HEK293 (cell line): ENCODE results near the gene RPL7A.

ENCODE experiments used
- GLI4 ChIP-seq: fragments of 450-650 bp; formaldehyde crosslinking; IDR thresholded peaks from 2 replicates; pipeline ENCODE4 v1.5.1; 2016; ENCODE audit warnings: missing biosample characterization, missing genetic modification characterization
- IKZF3 ChIP-seq: fragments of 450-650 bp; IDR thresholded peaks from 2 replicates; pipeline ENCODE4 v1.5.0; 2018; ENCODE audit warnings: missing biosample characterization, mild to moderate bottlenecking, missing genetic modification characterization, moderate library complexity
- SCRT1 ChIP-seq: fragments of 450-650 bp; formaldehyde crosslinking; IDR thresholded peaks from 2 replicates; pipeline ENCODE4 v1.5.1; 2016; ENCODE audit warnings: missing biosample characterization, missing genetic modification characterization, borderline replicate concordance
- SP7 ChIP-seq: fragments of 450-650 bp; formaldehyde crosslinking; IDR thresholded peaks from 2 replicates; pipeline ENCODE4 v1.5.1; 2016; ENCODE audit warnings: missing biosample characterization, missing genetic modification characterization
- ZEB2 ChIP-seq: fragments of 450-650 bp; formaldehyde crosslinking; IDR thresholded peaks from 2 replicates; pipeline ENCODE4 v1.5.1; 2016; ENCODE audit warnings: missing biosample characterization, missing genetic modification characterization
- ZFP41 ChIP-seq: fragments of 450-650 bp; formaldehyde crosslinking; IDR thresholded peaks from 2 replicates; pipeline ENCODE4 v1.5.1; 2016; ENCODE audit warnings: missing biosample characterization, missing genetic modification characterization, borderline replicate concordance
- ZNF311 ChIP-seq: fragments of 450-650 bp; formaldehyde crosslinking; IDR thresholded peaks from 2 replicates; pipeline ENCODE4 v1.5.1; 2017; ENCODE audit warnings: missing biosample characterization, missing genetic modification characterization, borderline replicate concordance
- ZNF366 ChIP-seq: fragments of 450-650 bp; formaldehyde crosslinking; conservative IDR thresholded peaks from 2 replicates; pipeline ENCODE4 v1.5.1; 2016; ENCODE audit warnings: missing biosample characterization, missing genetic modification characterization
- ZNF37A ChIP-seq: fragments of 450-650 bp; IDR thresholded peaks from 2 replicates; pipeline ENCODE4 v1.5.1; 2018; ENCODE audit warnings: missing biosample characterization, missing genetic modification characterization
- ZNF600 ChIP-seq: fragments of 450-650 bp; formaldehyde crosslinking; IDR thresholded peaks from 2 replicates; pipeline ENCODE4 v1.5.1; 2016; ENCODE audit warnings: missing biosample characterization, missing genetic modification characterization
- ZNF629 ChIP-seq: fragments of 450-650 bp; formaldehyde crosslinking; IDR thresholded peaks from 2 replicates; pipeline ENCODE4 v1.5.1; 2017; ENCODE audit warnings: missing biosample characterization, missing genetic modification characterization
- ZNF747 ChIP-seq: fragments of 450-650 bp; formaldehyde crosslinking; IDR thresholded peaks from 2 replicates; pipeline ENCODE4 v1.5.1; 2016; ENCODE audit warnings: missing biosample characterization, missing genetic modification characterization
- ZSCAN16 ChIP-seq: fragments of 450-650 bp; formaldehyde crosslinking; IDR thresholded peaks from 2 replicates; pipeline ENCODE4 v1.5.1; 2016; ENCODE audit warnings: missing biosample characterization, missing genetic modification characterization
- TF ChIP-seq, protein P1 (sequence below): fragments of 450-650 bp; formaldehyde crosslinking; optimal IDR thresholded peaks from 2 replicates; pipeline ENCODE3; 2016; ENCODE audit warnings: missing biosample characterization, mild to moderate bottlenecking, missing genetic modification characterization
- TF ChIP-seq, protein P2 (sequence below): fragments of 450-650 bp; formaldehyde crosslinking; IDR thresholded peaks from 2 replicates; pipeline ENCODE4 v1.5.1; 2016; ENCODE audit warnings: missing biosample characterization, missing genetic modification characterization
- TF ChIP-seq, protein P3 (sequence below): fragments of 450-650 bp; formaldehyde crosslinking; IDR thresholded peaks from 2 replicates; pipeline ENCODE4 v1.5.1; 2016; ENCODE audit warnings: missing biosample characterization, missing genetic modification characterization
- TF ChIP-seq, protein P4 (sequence below): fragments of 450-650 bp; formaldehyde crosslinking; IDR thresholded peaks from 2 replicates; pipeline ENCODE4 v1.5.1; 2016; ENCODE audit warnings: missing biosample characterization, missing genetic modification characterization
- TF ChIP-seq, protein P5 (sequence below): fragments of 450-650 bp; formaldehyde crosslinking; IDR thresholded peaks from 2 replicates; pipeline ENCODE4 v1.5.1; 2016; ENCODE audit warnings: missing biosample characterization, missing genetic modification characterization
- TF ChIP-seq, protein P6 (sequence below): fragments of 450-650 bp; formaldehyde crosslinking; IDR thresholded peaks from 2 replicates; pipeline ENCODE4 v1.5.1; 2016; ENCODE audit warnings: missing biosample characterization, missing genetic modification characterization
- TF ChIP-seq, protein P7 (sequence below): fragments of 450-650 bp; formaldehyde crosslinking; IDR thresholded peaks from 2 replicates; pipeline ENCODE4 v1.5.1; 2016; ENCODE audit warnings: missing biosample characterization, missing genetic modification characterization, low read depth
- TF ChIP-seq, protein P8 (sequence below): fragments of 450-650 bp; formaldehyde crosslinking; IDR thresholded peaks from 2 replicates; pipeline ENCODE4 v1.5.1; 2016; ENCODE audit warnings: missing biosample characterization, missing genetic modification characterization

Gene RPL7A

DNA sequence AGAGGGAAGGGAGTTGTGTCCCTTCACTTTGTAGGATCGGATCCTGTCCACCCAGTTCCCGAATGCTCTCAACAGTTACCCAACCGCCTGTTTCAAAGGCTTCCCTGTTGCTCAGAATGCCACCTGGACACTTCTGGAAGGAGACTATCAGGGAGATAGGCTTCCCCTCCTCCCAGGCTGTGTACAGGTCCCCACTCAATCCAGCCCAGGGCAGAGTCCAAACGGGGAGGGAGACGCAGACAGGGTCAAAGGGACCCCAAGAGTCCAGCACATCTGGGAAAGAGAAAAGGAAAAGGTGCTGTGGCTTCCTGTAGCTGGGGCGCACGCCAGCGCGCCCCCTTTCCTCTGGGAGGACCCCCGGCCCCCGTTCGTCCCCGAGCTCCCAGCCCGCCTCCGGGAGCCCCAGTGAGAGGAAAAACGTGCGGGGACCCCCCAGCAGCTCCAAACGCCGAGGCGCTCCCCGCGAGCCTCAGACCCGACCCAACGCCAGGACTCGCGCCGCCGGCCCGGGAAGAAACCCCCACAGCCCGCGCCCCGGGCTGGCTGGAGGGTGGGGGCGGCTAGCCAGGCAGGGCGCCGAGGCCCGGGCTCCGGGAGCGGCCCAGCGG is 27.2 kb downstream of the RPL7A start (continued):
- TF ChIP-seq ZNF600 (tag by site-specific recombination) (peak; percentile 91), ZNF747 (no peak), ZNF629 (tag by site-specific recombination) (no peak), SCRT1 (tag by site-specific recombination) (0 out of 2 replicates have a peak, but pooled peaks have one; percentile 39), ZSCAN16 (tag by site-specific recombination) (no peak), IKZF3 (peak; percentile 36; the same call in 1 of the 2 replicates), GLI4 (tag by site-specific recombination) (no peak), ZEB2 (no peak), ZFP41 (tag by site-specific recombination) (no peak), ZNF366 (tag by site-specific recombination) (no peak), ZNF311 (no peak), ZNF37A (no peak), SP7 (tag by site-specific recombination) (no peak)
- TF ChIP-seq, protein P1, sequence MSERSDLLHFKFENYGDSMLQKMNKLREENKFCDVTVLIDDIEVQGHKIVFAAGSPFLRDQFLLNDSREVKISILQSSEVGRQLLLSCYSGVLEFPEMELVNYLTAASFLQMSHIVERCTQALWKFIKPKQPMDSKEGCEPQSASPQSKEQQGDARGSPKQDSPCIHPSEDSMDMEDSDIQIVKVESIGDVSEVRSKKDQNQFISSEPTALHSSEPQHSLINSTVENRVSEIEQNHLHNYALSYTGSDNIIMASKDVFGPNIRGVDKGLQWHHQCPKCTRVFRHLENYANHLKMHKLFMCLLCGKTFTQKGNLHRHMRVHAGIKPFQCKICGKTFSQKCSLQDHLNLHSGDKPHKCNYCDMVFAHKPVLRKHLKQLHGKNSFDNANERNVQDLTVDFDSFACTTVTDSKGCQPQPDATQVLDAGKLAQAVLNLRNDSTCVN (tag by site-specific recombination), result peak; percentile 41
- TF ChIP-seq, protein P2, sequence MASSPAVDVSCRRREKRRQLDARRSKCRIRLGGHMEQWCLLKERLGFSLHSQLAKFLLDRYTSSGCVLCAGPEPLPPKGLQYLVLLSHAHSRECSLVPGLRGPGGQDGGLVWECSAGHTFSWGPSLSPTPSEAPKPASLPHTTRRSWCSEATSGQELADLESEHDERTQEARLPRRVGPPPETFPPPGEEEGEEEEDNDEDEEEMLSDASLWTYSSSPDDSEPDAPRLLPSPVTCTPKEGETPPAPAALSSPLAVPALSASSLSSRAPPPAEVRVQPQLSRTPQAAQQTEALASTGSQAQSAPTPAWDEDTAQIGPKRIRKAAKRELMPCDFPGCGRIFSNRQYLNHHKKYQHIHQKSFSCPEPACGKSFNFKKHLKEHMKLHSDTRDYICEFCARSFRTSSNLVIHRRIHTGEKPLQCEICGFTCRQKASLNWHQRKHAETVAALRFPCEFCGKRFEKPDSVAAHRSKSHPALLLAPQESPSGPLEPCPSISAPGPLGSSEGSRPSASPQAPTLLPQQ (tag by site-specific recombination), result no peak
- TF ChIP-seq, protein P3, sequence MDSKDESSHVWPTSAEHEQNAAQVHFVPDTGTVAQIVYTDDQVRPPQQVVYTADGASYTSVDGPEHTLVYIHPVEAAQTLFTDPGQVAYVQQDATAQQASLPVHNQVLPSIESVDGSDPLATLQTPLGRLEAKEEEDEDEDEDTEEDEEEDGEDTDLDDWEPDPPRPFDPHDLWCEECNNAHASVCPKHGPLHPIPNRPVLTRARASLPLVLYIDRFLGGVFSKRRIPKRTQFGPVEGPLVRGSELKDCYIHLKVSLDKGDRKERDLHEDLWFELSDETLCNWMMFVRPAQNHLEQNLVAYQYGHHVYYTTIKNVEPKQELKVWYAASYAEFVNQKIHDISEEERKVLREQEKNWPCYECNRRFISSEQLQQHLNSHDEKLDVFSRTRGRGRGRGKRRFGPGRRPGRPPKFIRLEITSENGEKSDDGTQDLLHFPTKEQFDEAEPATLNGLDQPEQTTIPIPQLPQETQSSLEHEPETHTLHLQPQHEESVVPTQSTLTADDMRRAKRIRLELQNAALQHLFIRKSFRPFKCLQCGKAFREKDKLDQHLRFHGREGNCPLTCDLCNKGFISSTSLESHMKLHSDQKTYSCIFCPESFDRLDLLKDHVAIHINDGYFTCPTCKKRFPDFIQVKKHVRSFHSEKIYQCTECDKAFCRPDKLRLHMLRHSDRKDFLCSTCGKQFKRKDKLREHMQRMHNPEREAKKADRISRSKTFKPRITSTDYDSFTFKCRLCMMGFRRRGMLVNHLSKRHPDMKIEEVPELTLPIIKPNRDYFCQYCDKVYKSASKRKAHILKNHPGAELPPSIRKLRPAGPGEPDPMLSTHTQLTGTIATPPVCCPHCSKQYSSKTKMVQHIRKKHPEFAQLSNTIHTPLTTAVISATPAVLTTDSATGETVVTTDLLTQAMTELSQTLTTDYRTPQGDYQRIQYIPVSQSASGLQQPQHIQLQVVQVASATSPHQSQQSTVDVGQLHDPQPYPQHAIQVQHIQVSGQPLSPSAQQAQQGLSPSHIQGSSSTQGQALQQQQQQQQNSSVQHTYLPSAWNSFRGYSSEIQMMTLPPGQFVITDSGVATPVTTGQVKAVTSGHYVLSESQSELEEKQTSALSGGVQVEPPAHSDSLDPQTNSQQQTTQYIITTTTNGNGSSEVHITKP (tag by site-specific recombination), result peak; percentile 50; the same call in 1 of the 2 replicates
- TF ChIP-seq, protein P4, sequence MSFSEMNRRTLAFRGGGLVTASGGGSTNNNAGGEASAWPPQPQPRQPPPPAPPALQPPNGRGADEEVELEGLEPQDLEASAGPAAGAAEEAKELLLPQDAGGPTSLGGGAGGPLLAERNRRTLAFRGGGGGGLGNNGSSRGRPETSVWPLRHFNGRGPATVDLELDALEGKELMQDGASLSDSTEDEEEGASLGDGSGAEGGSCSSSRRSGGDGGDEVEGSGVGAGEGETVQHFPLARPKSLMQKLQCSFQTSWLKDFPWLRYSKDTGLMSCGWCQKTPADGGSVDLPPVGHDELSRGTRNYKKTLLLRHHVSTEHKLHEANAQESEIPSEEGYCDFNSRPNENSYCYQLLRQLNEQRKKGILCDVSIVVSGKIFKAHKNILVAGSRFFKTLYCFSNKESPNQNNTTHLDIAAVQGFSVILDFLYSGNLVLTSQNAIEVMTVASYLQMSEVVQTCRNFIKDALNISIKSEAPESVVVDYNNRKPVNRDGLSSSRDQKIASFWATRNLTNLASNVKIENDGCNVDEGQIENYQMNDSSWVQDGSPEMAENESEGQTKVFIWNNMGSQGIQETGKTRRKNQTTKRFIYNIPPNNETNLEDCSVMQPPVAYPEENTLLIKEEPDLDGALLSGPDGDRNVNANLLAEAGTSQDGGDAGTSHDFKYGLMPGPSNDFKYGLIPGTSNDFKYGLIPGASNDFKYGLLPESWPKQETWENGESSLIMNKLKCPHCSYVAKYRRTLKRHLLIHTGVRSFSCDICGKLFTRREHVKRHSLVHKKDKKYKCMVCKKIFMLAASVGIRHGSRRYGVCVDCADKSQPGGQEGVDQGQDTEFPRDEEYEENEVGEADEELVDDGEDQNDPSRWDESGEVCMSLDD (tag by site-specific recombination), result peak; percentile 59; the same call in 1 of the 2 replicates
- TF ChIP-seq, protein P5, sequence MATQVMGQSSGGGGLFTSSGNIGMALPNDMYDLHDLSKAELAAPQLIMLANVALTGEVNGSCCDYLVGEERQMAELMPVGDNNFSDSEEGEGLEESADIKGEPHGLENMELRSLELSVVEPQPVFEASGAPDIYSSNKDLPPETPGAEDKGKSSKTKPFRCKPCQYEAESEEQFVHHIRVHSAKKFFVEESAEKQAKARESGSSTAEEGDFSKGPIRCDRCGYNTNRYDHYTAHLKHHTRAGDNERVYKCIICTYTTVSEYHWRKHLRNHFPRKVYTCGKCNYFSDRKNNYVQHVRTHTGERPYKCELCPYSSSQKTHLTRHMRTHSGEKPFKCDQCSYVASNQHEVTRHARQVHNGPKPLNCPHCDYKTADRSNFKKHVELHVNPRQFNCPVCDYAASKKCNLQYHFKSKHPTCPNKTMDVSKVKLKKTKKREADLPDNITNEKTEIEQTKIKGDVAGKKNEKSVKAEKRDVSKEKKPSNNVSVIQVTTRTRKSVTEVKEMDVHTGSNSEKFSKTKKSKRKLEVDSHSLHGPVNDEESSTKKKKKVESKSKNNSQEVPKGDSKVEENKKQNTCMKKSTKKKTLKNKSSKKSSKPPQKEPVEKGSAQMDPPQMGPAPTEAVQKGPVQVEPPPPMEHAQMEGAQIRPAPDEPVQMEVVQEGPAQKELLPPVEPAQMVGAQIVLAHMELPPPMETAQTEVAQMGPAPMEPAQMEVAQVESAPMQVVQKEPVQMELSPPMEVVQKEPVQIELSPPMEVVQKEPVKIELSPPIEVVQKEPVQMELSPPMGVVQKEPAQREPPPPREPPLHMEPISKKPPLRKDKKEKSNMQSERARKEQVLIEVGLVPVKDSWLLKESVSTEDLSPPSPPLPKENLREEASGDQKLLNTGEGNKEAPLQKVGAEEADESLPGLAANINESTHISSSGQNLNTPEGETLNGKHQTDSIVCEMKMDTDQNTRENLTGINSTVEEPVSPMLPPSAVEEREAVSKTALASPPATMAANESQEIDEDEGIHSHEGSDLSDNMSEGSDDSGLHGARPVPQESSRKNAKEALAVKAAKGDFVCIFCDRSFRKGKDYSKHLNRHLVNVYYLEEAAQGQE, result no peak
- TF ChIP-seq, protein P6, sequence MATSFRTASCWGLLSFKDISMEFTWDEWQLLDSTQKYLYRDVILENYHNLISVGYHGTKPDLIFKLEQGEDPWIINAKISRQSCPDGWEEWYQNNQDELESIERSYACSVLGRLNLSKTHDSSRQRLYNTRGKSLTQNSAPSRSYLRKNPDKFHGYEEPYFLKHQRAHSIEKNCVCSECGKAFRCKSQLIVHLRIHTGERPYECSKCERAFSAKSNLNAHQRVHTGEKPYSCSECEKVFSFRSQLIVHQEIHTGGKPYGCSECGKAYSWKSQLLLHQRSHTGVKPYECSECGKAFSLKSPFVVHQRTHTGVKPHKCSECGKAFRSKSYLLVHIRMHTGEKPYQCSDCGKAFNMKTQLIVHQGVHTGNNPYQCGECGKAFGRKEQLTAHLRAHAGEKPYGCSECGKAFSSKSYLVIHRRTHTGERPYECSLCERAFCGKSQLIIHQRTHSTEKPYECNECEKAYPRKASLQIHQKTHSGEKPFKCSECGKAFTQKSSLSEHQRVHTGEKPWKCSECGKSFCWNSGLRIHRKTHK, result no peak
- TF ChIP-seq, protein P7, sequence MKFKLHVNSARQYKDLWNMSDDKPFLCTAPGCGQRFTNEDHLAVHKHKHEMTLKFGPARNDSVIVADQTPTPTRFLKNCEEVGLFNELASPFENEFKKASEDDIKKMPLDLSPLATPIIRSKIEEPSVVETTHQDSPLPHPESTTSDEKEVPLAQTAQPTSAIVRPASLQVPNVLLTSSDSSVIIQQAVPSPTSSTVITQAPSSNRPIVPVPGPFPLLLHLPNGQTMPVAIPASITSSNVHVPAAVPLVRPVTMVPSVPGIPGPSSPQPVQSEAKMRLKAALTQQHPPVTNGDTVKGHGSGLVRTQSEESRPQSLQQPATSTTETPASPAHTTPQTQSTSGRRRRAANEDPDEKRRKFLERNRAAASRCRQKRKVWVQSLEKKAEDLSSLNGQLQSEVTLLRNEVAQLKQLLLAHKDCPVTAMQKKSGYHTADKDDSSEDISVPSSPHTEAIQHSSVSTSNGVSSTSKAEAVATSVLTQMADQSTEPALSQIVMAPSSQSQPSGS (tag by site-specific recombination), result no peak
- TF ChIP-seq, protein P8, sequence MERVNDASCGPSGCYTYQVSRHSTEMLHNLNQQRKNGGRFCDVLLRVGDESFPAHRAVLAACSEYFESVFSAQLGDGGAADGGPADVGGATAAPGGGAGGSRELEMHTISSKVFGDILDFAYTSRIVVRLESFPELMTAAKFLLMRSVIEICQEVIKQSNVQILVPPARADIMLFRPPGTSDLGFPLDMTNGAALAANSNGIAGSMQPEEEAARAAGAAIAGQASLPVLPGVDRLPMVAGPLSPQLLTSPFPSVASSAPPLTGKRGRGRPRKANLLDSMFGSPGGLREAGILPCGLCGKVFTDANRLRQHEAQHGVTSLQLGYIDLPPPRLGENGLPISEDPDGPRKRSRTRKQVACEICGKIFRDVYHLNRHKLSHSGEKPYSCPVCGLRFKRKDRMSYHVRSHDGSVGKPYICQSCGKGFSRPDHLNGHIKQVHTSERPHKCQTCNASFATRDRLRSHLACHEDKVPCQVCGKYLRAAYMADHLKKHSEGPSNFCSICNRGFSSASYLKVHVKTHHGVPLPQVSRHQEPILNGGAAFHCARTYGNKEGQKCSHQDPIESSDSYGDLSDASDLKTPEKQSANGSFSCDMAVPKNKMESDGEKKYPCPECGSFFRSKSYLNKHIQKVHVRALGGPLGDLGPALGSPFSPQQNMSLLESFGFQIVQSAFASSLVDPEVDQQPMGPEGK, result peak; percentile 69
